Activated naive CD8-positive, alpha-beta T cell (primary cell): ENCODE results near the gene OR3A2.
"Not testable (repeated sequence)": the region's sequence is repeated elsewhere in the genome, so short reads cannot be mapped to it uniquely, and the experiment has no call there.

ENCODE experiments used
- H3K27ac Mint-ChIP-seq: one replicate; pipeline ENCODE4 v1.8.0; 2021; ENCODE audit warnings: mixed read lengths
- H3K27me3 Mint-ChIP-seq: one replicate; pipeline ENCODE4 v1.8.0; 2021; ENCODE audit warnings: mixed read lengths
- H3K36me3 Mint-ChIP-seq: one replicate; pipeline ENCODE4 v1.8.0; 2021; ENCODE audit warnings: mixed read lengths
- H3K4me1 Mint-ChIP-seq: one replicate; pipeline ENCODE4 v1.8.0; 2021; ENCODE audit warnings: low read depth, mixed read lengths
- H3K4me3 Mint-ChIP-seq: one replicate; pipeline ENCODE4 v1.8.0; 2021; ENCODE audit warnings: mild to moderate bottlenecking, mixed read lengths
- H3K9me3 Mint-ChIP-seq: one replicate; pipeline ENCODE4 v1.8.0; 2021; ENCODE audit warnings: low read depth, mixed read lengths

OR3A2 gene

DNA sequence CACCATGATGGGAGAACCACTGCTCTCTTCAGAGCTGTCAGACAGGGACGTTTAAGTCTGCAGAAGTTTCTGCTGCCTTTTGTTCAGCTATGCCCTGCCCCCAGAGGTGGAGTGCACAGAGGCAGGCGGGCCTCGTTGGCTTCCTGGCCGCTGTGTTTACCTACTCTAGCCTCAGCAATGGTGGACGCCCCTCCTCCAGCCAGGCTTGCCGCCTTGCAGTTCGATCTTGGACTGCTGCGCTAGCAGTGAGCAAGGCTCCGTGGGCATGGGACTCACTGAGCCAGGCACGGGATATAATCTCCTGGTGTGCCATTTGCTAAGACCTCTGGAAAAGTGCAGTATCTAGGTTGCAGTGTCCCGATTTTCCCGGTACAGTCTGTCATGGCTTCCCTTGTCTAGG, 43.3 kb downstream of the OR3A2 start:
- Mint-ChIP-seq H3K27me3 (peaks cover 30% of the 10 kb centered on the region), H3K36me3 (peaks cover 15% of the 10 kb centered on the region), H3K9me3 (peaks cover 13% of the 10 kb centered on the region)
- H3K4me1 Mint-ChIP-seq, H3K27ac Mint-ChIP-seq, H3K4me3 Mint-ChIP-seq: not testable (repeated sequence)

DNA sequence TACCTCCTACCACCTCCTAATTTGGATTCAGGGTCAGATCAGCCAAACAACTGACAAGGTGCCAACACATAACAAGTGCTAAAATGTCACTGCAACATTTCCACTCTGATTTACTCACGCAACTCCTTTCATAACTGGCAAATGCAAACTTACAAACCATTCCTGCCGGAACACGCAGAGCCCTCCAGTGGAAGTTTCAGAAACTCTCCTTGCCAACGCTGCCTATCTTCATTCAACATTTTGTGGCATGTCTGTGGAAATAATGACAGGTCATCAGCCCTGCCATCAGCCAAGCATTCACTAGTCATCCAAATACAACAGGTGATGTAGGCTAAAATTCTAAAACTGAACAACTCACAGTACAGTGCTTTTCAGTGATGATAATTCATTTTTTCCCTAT, 50.2 kb downstream of the OR3A2 start:
- H3K9me3 Mint-ChIP-seq: peaks cover 5% of the 10 kb centered on the region
- no peaks in the 10 kb centered on the region for H3K4me1 Mint-ChIP-seq
- H3K27me3 Mint-ChIP-seq: peaks cover 17% of the 10 kb centered on the region
- no peak overlapping the region for H3K4me3 Mint-ChIP-seq
- H3K36me3 Mint-ChIP-seq: peaks cover 6% of the 10 kb centered on the region
- no peak overlapping the region for H3K27ac Mint-ChIP-seq

DNA sequence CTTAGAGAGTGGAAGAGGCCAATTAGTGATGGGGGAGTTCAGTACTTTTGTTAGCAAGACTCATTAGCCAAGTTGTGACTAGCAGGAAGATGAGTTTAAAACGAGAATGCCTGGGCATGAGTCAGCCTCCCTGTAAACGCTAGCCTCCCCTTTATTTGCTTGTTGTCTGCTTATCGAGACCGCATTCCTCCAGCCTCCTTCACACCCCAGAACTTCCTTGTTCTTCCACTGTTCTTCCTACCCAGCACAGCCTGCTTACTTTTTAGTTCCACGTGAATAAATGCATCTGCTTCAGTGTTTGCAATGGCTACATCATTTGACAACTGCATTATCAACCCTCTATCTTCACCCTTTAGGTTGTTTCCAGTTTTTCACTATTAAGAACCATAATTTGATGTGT, 67.8 kb downstream of the OR3A2 start:
- no peak overlapping the region for H3K4me3 Mint-ChIP-seq
- no peaks in the 10 kb centered on the region for H3K36me3 Mint-ChIP-seq
- H3K27ac Mint-ChIP-seq: no peak overlapping the region
- H3K9me3 Mint-ChIP-seq: no peaks in the 10 kb centered on the region
- H3K27me3 Mint-ChIP-seq: no peaks in the 10 kb centered on the region
- H3K4me1 Mint-ChIP-seq: no peaks in the 10 kb centered on the region

DNA sequence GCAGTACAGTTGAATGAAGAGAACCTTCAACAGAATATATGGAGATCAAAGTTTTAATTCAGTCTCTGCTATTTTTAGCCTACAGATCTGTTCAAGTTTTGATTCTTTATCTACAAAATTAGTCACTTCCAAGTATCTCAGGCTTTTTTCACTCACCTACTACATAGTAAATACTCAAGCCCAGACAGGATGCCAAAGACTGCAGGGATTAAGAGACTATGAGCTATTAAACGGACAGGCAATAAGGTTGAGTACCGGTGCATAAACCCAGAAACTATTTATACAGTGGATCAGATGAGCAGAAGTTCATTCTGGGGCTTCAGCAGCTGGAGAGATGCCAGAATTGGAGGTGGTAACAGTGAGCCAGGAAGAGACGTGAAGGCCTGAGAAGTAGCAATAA, 69.3 kb downstream of the OR3A2 start:
- Mint-ChIP-seq H3K9me3 (no peaks in the 10 kb centered on the region), H3K27ac (no peak overlapping the region), H3K4me3 (no peak overlapping the region), H3K36me3 (no peaks in the 10 kb centered on the region), H3K4me1 (no peaks in the 10 kb centered on the region), H3K27me3 (peaks cover 1% of the 10 kb centered on the region)

DNA sequence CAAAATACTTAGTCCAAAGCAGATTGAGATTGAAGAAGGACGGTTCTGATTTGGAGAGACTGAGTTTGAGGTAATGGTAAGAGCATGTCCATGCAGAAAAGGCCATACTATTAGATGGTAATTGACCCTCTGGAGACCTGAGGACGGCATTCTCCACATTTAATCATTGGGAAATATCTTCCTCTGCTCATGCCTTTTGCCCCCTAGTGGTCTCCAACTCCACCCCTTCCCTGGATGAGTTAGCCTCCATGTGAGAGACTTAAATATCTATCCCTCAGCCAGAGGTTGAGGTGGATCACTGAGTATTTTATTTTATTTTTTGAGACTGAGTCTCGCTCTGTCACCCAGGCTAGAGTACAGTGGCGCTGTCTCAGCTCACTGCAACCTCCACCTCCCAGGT, 77.5 kb downstream of the OR3A2 start:
- Mint-ChIP-seq H3K4me3 (no peak overlapping the region), H3K9me3 (no peaks in the 10 kb centered on the region), H3K27ac (no peak overlapping the region), H3K36me3 (no peaks in the 10 kb centered on the region), H3K4me1 (no peaks in the 10 kb centered on the region), H3K27me3 (peaks cover 7% of the 10 kb centered on the region)

DNA sequence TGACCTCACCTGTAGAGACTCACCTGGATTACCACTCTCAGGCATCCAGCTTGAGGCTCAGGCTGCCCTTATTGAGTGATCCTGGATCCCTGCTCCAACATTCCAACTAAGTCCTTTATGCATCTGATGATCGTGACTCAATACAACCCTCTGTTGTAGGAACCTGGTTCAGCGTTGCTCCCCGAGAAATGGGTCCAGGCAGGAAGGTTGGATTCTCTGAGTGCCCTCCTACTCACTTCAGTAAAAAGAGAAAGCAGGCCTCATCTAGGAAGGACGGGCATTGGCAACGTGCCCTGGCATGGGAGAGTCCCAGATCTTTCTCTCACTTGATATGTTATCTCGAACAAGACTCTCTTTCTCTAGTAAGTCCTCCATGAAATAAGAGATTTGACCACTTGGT, 87.8 kb downstream of the OR3A2 start, which contains the start of gene OR3A1:
Gene OR3A1, minus strand, starts transcription at position 101 of the 400 bp plus-strand sequence. CDS start 5,778 bp downstream, outside the sequence.
- no peaks in the 10 kb centered on the region for H3K4me1 Mint-ChIP-seq

DNA sequence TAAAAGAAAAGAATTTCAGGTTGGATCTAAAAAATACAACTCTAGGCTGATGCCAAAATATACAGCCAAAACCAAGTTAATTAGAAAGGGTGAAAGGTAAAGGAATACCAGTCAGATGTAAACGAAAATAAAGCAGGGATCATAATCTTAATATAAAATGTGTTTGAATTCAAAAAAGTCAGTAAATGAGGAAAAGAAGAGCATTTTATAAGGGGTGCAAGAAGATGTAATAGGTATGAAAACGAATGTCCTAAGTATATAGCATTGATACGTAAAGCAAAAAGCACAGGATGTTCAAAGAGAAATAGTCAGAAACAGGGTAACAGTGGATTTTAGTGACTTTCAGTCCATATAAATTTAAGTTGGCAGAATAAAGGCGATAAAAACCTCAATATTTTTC, 90.5 kb downstream of the OR3A2 start:
- H3K9me3 Mint-ChIP-seq: no peaks in the 10 kb centered on the region
- H3K27ac Mint-ChIP-seq: no peak overlapping the region

More for the DNA sequence above, 87.8 kb downstream of the OR3A2 start, which contains the start of gene OR3A1:
- Mint-ChIP-seq H3K27me3 (peaks cover 6% of the 10 kb centered on the region), H3K36me3 (no peaks in the 10 kb centered on the region), H3K27ac (no peak within 1 kb of the TSS), H3K4me3 (no peak within 1 kb of the TSS), H3K9me3 (no peaks in the 10 kb centered on the region)

DNA sequence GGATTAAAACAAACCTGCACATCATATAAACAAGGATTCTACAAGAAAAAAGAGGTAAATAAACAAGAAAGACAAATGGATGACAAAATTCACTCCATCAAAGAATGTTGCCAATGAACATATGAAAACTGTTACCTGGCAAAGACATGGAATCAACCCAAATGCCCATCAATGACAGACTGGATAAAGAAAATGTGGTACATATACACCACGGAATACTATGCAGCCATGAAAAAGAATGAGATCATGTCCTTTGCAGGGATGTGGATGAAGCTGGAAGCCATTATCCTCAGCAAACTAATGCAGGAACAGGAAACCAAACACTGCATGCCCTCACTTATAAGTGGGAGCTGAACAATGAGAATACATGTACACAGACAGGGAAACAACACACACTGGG, 92.6 kb downstream of the OR3A2 start:
- not testable (repeated sequence) for H3K36me3 Mint-ChIP-seq, H3K4me3 Mint-ChIP-seq, H3K9me3 Mint-ChIP-seq, H3K4me1 Mint-ChIP-seq, H3K27ac Mint-ChIP-seq
- peaks cover 28% of the 10 kb centered on the region for H3K27me3 Mint-ChIP-seq

More for the DNA sequence above, 90.5 kb downstream of the OR3A2 start:
- no peaks in the 10 kb centered on the region for H3K4me1 Mint-ChIP-seq
- peaks cover 20% of the 10 kb centered on the region for H3K27me3 Mint-ChIP-seq
- no peak overlapping the region for H3K4me3 Mint-ChIP-seq
- no peaks in the 10 kb centered on the region for H3K36me3 Mint-ChIP-seq

DNA sequence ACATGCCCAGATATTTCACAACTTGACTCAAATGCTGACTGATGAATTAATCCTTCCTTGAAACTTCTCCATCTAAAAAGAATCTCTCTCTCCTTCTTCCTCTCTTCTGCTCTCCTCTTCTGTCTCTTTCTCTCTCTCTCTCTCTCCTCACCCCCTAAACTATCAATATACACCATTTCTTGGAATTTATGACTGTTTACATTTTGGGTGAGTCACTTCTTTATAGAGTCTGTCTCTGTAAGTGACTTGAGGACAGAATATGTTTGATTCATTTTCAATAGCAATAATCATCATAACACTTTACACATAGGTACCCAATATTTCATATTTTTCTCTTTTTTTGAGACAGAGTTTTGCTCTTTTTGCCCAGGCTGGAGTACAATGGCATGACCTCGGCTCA, 103.2 kb downstream of the OR3A2 start:
- H3K9me3 Mint-ChIP-seq: no peaks in the 10 kb centered on the region
- peaks cover 4% of the 10 kb centered on the region for H3K27me3 Mint-ChIP-seq
- H3K36me3 Mint-ChIP-seq: no peaks in the 10 kb centered on the region
- H3K4me3 Mint-ChIP-seq: no peak overlapping the region
- H3K4me1 Mint-ChIP-seq: no peaks in the 10 kb centered on the region
- no peak overlapping the region for H3K27ac Mint-ChIP-seq

DNA sequence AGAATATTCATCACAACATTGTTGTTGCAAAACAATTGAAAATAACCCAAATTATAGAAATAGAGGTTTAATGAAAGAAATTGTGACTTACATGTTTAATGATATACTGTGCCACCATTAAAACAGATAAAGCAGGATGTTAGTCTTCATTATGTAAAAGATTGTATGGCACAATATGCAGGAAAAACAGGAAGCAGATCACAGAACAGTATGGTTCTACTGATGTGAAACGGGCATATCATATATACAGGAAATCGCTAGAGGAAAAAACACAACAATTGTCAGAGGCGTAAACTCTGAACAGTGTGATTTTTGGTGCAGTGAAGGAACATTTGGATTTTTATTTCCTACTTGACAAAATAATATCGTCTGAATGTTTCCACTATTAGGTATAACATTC, 110.0 kb downstream of the OR3A2 start:
- H3K9me3 Mint-ChIP-seq: peaks cover 12% of the 10 kb centered on the region

DNA sequence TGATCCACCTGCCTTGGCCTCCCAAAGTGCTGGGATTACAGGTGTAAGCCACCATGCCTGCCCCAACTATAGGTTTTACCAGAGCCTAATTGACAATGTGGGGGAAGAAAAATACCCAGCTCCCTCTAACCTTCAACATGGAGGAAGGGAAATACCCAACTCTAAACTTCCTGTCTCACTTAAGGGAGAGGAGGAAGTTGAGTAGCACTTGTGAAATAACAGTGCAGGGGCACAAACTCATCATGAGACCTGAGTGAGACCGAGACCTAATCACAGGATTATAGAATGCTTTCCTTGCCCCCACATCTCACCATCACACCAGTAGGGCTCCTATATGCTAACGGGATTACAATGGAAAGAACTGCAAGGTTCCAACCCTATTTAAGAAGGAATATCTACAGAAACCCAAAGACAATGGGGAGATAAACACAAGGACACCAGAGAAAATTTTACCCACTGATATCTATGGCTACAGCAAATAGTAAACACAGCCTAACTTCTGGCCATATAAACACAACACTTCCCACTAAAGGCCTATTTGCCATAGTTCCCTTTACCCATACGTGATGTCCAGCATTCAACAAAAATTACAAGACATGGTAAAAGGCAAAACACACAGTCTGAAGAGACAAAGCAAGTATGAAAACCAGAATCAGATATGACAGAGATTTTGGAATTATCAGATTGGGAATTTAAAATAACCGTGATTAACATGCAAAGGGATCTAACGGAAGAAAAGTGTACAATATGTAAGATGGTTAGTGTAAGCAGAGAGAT, 114.8 kb downstream of the OR3A2 start:
- H3K4me3 Mint-ChIP-seq: no peak overlapping the region
- peaks cover 8% of the 10 kb centered on the region for H3K27me3 Mint-ChIP-seq
- no peaks in the 10 kb centered on the region for H3K4me1 Mint-ChIP-seq
- H3K27ac Mint-ChIP-seq: no peak overlapping the region
- H3K9me3 Mint-ChIP-seq: peaks cover 13% of the 10 kb centered on the region
- no peaks in the 10 kb centered on the region for H3K36me3 Mint-ChIP-seq

More for the DNA sequence above, 110.0 kb downstream of the OR3A2 start:
- H3K27me3 Mint-ChIP-seq: peaks cover 5% of the 10 kb centered on the region
- no peak overlapping the region for H3K4me3 Mint-ChIP-seq
- no peaks in the 10 kb centered on the region for H3K36me3 Mint-ChIP-seq
- H3K4me1 Mint-ChIP-seq: no peaks in the 10 kb centered on the region
- no peak overlapping the region for H3K27ac Mint-ChIP-seq

DNA sequence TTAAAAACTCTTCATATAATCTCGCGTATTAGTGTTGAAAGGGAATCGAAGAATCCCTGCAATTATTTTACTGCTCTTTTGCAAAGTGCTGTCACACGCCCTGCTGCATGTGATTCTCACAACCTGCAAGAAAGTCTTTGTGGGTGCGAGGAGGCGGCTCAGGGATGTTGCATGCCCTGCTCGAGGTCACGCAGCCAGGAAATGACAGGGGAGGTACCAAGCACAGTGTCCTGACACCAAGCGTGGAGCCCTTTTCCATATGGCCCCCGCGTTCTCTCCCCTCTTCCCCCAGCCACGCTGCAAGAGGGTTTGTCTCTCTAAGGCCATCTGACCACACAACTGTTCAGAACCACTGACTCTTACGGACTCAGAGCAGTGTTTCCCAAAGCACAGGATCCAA, 125.5 kb downstream of the OR3A2 start:
- H3K27me3 Mint-ChIP-seq: peaks cover 2% of the 10 kb centered on the region
- H3K9me3 Mint-ChIP-seq: peaks cover 7% of the 10 kb centered on the region
- H3K27ac Mint-ChIP-seq: no peak overlapping the region
- no peaks in the 10 kb centered on the region for H3K4me1 Mint-ChIP-seq
- H3K4me3 Mint-ChIP-seq: no peak overlapping the region
- H3K36me3 Mint-ChIP-seq: no peaks in the 10 kb centered on the region

DNA sequence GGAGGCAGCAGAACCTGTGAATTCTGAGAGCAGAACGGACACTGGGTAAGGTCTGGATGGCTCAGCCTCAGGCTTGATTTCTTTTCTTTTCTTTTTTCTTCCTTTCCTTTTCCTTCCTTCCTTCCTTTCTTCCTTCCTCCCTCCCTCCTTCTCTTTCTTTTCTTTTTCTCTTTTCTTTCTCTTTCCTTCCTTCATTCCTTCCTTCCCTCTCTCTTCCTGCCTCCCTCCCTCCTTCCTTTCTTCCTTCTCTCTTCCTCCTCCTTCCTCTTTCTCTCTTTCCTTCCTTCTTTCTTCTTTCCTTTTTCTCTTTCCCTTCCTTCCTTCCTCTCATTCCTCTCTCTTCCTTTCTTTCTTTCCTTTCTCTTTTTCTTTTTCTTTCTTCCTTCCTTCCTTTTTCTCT, 125.9 kb downstream of the OR3A2 start:
- Mint-ChIP-seq H3K36me3 (no peaks in the 10 kb centered on the region), H3K27me3 (peaks cover 2% of the 10 kb centered on the region), H3K4me1 (no peaks in the 10 kb centered on the region), H3K9me3 (peaks cover 7% of the 10 kb centered on the region), H3K4me3 (no peak overlapping the region), H3K27ac (no peak overlapping the region)

DNA sequence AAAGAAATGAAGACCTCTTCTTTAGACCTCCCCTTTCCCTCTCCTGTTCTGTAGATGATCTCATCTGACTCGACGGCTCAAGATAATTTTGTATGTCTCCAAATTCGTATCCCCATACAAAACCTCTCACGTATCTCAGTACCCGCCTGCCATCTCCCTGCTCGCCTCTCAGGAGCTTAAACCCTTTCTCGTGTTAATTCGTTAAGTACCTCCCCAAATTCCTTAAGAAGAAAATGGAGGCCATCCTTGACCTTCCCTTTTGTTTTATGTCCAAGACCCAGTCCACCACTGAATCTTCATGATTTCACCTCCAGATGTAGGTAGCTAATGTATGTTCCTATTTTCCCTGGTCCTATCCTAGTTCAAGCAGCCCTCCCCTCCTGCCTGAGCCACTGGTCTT, 129.5 kb downstream of the OR3A2 start:
- H3K36me3 Mint-ChIP-seq: peaks cover 3% of the 10 kb centered on the region
- no peak overlapping the region for H3K4me3 Mint-ChIP-seq
- H3K9me3 Mint-ChIP-seq: peaks cover 13% of the 10 kb centered on the region
- no peaks in the 10 kb centered on the region for H3K4me1 Mint-ChIP-seq
- peaks cover 5% of the 10 kb centered on the region for H3K27me3 Mint-ChIP-seq
- H3K27ac Mint-ChIP-seq: no peak overlapping the region

DNA sequence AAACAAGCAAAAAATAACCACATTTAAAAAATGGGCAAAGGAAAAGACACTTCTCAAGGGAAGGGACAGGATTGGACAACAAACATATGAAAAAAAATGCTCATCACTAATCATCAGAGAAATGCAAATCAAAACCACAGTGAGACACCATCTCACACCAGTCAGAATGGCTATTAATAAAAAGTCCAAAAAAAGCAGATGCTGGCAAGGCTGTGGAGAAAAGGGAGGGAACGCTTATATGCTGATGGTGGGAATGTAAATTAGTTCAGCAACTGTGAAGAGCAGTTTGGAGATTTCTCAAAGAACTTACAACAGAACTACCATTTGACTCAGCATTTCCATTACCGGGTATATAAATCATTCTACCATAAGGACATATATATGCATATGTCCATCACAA, 137.1 kb downstream of the OR3A2 start:
- not testable (repeated sequence) for H3K4me3 Mint-ChIP-seq, H3K4me1 Mint-ChIP-seq, H3K27ac Mint-ChIP-seq, H3K36me3 Mint-ChIP-seq, H3K27me3 Mint-ChIP-seq, H3K9me3 Mint-ChIP-seq

DNA sequence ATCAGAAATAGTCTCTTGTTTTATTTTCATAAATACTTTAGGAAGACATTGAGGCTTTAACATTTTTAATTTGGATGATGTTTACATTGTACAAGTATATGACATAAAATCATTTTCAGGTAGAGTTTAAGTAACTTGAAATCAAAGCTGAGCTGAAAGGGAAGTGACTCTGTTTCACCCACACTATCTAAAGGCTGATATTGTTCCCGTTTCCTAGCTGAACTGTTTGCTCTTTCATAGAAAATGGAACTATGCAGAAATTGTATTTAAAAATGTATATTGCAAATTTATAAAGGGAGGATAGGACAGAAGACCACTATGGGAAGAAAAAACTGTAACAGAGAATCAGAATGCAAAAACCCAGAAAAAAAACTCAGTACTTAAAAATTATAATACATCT, 141.3 kb downstream of the OR3A2 start:
- not testable (repeated sequence) for H3K4me1 Mint-ChIP-seq, H3K36me3 Mint-ChIP-seq, H3K4me3 Mint-ChIP-seq, H3K27me3 Mint-ChIP-seq, H3K9me3 Mint-ChIP-seq, H3K27ac Mint-ChIP-seq
